ENCODE measurements around the gene ARHGEF6.

Gene ARHGEF6

DNA sequence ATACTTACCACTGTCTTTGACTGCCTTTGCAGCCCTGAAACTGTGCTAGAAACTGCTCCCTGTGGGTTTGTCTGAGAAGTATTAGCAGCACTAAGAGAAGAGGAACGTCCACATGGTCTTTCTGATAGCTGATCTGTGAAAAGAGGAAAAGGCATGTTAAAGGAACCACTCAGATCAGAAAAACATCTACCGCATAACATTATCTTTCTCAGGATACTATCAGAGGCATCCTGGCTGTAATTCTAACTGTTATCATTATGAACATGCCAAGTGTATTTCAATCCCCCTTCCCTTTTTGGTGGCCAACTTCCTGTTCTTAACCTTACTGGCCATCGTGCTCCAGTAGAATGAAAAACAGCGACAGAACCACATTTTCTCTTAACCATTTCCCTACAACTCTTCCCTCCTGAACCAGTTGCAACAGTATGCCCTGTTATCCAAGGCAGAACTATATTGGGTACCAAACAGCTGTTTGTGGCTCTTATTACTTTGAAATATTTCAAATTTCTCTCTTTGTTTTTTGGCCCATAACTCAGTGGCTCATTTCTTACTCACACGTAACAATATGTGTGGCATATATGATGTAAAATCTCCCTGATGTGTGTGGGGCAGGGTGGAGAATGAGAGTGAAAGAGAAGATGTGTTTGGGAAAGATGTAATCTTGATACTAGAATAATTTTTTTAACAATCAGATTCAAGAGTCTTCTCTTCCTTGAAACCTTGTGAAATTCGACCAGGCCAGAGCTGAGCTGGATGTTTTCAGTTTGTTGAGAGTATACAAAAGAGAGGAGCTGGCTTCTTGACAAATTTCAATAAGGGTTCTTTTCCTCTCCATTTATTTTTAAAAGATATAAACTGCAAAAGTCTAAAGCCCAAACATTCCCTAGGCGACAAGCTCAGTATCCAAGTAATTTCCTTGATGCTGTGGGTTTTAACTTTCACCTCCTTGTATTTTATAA is 35.2 kb downstream of the ARHGEF6 start:
- Mint-ChIP-seq H3K4me3 (peak overlapping the region; percentile 38), H3K27ac (peak overlapping the region; percentile 71), H3K4me1 (ENCODE audit: low read depth) (peaks cover 61% of the 10 kb centered on the region), H3K36me3 (ENCODE audit: low read depth) (peaks cover 44% of the 10 kb centered on the region), H3K9me3 (no peaks in the 10 kb centered on the region), H3K27me3 (ENCODE audit: low read depth) (no peaks in the 10 kb centered on the region)

DNA sequence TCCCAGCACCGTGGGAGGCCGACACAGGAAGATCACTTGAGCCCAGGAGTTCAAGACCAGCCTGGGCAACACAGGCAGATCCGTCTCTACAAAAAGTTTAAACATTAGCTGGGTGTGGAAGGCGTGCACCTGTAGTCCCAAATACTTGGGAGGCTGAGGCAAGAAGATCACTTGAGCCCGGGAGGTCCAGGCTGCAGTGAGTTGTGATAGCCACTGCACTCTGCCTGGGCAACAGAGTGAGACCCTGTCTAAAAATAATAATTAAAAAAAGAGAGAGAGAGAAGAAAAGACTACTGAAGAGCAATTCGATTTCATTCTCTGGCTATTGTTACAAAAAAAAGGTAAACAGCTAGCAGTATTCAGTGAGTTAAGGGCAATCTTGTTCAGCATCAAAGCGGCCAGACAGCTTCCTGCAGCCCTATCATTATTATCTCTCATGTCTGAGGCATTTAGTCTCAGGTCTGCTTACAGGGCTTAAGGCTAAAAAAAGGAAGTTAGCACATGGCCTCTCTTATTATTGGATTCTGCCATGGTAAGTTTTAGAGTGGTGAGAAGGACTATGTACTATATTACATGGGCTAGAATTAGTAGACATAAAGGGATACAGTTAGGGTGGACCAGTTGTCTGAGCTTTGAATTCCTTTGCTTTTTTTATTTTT is 37.9 kb downstream of the ARHGEF6 start:
- Mint-ChIP-seq H3K27me3 (ENCODE audit: low read depth) (no peaks in the 10 kb centered on the region), H3K27ac (peak overlapping the region; percentile 36), H3K4me3 (no peak overlapping the region), H3K36me3 (ENCODE audit: low read depth) (peaks cover 60% of the 10 kb centered on the region), H3K9me3 (no peaks in the 10 kb centered on the region), H3K4me1 (ENCODE audit: low read depth) (peaks cover 44% of the 10 kb centered on the region)

DNA sequence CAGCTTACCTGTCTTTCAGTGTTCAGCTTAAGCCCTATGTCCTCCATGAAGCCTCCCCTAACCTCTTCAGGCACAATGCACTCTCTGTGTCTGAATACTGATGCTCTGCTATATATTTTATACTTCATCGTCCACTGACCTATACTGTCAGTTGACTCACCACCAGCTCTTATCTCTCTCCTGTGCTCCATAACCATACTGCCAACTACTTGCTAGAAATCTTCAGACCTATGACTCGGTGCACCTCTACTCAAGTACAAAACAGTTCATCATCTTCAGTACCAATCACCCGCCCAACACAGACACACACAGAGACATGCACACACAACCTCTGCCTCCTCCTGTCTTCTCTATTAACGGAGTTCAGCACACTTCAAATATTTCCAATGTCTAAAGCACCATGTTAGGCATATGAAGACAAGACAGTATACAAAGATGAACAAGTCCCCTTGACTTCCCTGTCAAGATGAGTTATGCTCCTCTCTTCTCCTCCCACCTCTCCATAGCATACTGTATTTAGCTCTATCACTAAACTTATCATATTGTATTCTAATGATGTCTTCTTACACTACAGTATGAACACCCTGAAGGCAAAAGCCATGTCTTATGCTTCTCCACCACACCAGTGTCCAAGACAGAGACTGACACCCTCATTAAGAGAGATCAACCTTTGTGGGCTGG is 42.5 kb downstream of the ARHGEF6 start:
- peak overlapping the region; percentile 24 for H3K27ac Mint-ChIP-seq
- peaks cover 41% of the 10 kb centered on the region for H3K36me3 Mint-ChIP-seq (ENCODE audit: low read depth)
- no peak overlapping the region for H3K4me3 Mint-ChIP-seq
- H3K4me1 Mint-ChIP-seq (ENCODE audit: low read depth) = peaks cover 24% of the 10 kb centered on the region
- no peaks in the 10 kb centered on the region for H3K9me3 Mint-ChIP-seq
- H3K27me3 Mint-ChIP-seq (ENCODE audit: low read depth) = no peaks in the 10 kb centered on the region

DNA sequence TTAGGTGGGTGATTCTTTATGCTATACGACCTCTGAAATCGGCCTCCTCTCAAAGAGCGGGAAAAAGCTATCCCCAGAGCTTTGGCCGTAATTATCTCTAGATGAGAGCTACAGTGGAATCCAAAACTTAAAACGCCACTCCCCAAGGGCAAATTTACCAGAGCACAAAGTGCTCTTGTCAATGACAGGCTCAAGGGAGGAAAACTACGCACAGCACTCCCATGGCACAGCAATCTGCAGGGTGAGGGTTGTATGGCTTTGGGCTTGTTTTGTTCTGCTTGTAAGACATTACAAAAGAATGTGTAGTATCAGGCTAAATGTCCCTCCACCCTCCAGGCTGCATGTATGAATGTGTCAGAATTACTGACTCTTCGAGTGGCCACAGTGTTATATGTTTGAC is 44.0 kb downstream of the ARHGEF6 start:
- Mint-ChIP-seq H3K36me3 (ENCODE audit: low read depth) (peaks cover 39% of the 10 kb centered on the region), H3K9me3 (no peaks in the 10 kb centered on the region), H3K4me1 (ENCODE audit: low read depth) (peaks cover 23% of the 10 kb centered on the region), H3K4me3 (no peak overlapping the region), H3K27ac (no peak overlapping the region), H3K27me3 (ENCODE audit: low read depth) (no peaks in the 10 kb centered on the region)

DNA sequence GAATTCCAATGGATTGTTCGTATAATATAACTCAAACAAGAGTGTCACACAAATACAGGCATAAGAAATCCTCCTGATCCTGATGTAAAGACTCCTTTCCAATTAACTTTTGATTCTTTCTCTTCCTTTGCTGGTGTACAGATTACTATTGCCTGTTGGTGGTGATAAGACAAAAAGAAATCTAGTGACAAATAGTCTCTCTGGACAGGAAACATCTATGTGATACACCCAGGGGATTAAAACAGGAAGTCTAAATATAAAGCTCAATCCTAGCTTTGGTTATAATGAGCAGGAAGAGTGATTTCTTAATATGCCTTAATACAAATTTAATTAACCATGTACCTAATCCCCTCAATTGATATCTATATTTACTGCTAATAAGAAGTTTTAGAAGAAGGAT is 45.1 kb downstream of the ARHGEF6 start:
- Mint-ChIP-seq H3K27me3 (ENCODE audit: low read depth) (no peaks in the 10 kb centered on the region), H3K36me3 (ENCODE audit: low read depth) (peaks cover 46% of the 10 kb centered on the region), H3K27ac (no peak overlapping the region), H3K9me3 (no peaks in the 10 kb centered on the region), H3K4me3 (no peak overlapping the region), H3K4me1 (ENCODE audit: low read depth) (peaks cover 30% of the 10 kb centered on the region)

DNA sequence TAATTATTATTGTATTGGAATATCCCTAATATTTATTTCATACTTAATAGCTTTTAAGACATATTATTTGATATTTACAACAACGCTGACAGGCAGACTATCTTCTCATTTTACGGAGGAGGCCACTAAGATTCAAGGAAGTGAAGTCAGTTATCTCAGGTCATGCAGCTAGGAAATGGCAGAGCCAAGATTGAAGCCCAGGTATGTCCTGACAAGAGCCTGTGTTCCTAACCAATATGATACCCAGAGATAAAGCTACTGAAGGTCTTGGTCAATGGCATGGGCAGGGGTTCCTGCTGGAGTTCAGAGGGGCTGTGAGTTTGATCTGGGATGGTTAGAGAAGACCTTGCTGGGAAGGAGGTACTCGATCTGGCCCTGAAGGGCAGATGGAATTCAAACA is 47.1 kb downstream of the ARHGEF6 start:
- H3K9me3 Mint-ChIP-seq = no peaks in the 10 kb centered on the region
- peaks cover 35% of the 10 kb centered on the region for H3K36me3 Mint-ChIP-seq (ENCODE audit: low read depth)
- no peak overlapping the region for H3K27ac Mint-ChIP-seq
- H3K4me3 Mint-ChIP-seq = no peak overlapping the region
- H3K27me3 Mint-ChIP-seq (ENCODE audit: low read depth) = no peaks in the 10 kb centered on the region
- peaks cover 33% of the 10 kb centered on the region for H3K4me1 Mint-ChIP-seq (ENCODE audit: low read depth)

DNA sequence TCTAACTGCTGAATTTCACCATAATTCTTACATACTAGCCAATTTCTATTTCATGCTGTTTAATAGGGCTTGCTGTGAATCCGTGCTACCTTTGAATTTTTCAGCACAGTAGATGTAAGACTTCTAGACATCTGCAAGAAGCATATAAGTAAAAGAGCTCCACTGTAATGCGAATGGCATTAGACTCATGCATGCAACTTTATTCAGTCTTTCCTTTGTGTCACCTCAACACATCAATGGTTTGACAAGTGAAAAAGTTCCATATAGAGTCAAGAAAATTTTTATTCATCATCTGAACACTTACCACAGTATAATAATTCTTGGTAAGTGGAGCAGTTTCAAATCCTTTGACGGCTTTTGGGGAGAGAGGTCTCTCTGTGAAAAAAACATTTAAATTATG is 48.9 kb downstream of the ARHGEF6 start:
- H3K4me1 Mint-ChIP-seq (ENCODE audit: low read depth) = peaks cover 42% of the 10 kb centered on the region

DNA sequence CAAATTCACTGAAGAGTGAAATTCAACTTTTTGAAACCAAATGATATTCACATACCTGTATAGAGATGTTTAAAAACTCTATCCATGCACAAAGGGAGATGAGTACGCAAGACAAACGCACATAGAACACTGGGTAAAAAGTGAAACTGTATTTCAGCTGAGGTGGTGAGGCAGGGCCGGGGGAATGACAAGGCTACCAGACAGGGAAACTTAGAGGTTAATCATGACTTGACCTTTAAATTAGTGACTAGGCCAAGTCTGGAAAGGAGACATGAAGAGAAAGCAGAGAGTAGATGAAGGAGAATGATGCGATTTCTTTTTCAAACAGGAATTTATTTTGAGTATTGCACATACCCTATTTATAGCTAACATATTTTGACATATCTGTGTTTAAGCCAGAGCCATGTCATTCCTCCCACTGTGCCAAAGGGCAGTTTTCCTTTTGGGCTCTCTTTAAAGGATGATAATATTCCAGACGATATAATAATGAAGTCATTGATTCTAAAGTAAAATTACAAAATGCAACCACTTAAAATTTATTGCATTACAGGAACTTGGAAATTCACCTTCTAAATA is 49.4 kb downstream of the ARHGEF6 start:
- Mint-ChIP-seq H3K27ac (peak overlapping the region; percentile 70), H3K36me3 (ENCODE audit: low read depth) (peaks cover 25% of the 10 kb centered on the region), H3K9me3 (no peaks in the 10 kb centered on the region), H3K27me3 (ENCODE audit: low read depth) (no peaks in the 10 kb centered on the region), H3K4me3 (peak overlapping the region; percentile 55), H3K4me1 (ENCODE audit: low read depth) (peaks cover 43% of the 10 kb centered on the region)

More for the DNA sequence above, 48.9 kb downstream of the ARHGEF6 start:
- H3K4me3 Mint-ChIP-seq = no peak overlapping the region
- no peak overlapping the region for H3K27ac Mint-ChIP-seq
- H3K36me3 Mint-ChIP-seq (ENCODE audit: low read depth) = peaks cover 30% of the 10 kb centered on the region
- H3K9me3 Mint-ChIP-seq = no peaks in the 10 kb centered on the region
- no peaks in the 10 kb centered on the region for H3K27me3 Mint-ChIP-seq (ENCODE audit: low read depth)

DNA sequence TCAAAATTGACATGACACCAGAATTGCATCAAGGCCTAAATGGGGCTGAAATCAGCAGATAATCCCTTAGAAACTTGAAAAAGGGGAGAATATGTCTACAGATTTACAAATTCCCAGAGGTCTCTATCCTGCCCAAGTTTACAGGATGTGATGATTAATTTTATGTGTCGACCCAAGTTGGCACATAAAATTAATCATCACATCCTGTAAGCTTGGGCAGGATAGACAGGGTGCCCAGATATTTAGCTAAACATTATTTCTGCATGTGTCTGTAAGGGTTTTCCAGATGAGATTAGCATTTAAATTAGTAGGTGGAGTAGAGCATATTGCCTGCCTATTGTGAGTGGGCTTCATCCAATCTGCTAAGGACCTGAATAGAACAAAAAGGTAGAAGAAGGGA is 52.3 kb downstream of the ARHGEF6 start:
- H3K4me1 Mint-ChIP-seq (ENCODE audit: low read depth) = peaks cover 37% of the 10 kb centered on the region

DNA sequence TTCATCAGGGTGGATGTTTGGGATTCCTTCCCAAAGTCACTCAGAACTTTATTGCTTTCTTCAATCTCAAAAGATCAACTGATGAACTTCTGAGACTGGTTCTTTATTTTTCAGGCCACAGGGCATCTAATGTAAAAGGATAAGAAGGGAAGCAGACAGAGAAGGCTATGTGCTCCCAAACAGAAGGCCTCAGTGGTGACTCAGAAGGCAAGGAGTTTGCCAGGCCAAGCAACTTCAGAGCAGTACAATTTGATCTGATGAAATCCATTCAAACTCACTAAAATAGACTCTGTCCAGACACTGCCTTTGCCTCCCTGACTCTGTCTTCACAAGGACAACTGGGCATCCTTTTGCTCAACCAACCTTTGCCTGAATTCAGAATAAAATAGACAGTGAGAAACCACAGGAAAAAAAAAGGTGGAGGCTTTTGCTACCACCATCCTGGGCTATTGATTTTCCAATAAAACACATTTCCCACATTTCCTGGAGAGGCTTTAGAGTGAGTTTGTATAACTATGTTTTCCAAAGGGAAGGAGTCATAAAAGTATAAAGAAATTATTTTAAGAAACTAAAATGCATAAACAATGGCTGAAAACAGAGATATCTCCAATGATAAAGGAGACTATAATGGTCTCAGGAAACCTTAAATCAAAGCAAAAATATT is 55.2 kb downstream of the ARHGEF6 start:
- Mint-ChIP-seq H3K9me3 (peaks cover 13% of the 10 kb centered on the region), H3K27ac (no peak overlapping the region), H3K27me3 (ENCODE audit: low read depth) (no peaks in the 10 kb centered on the region), H3K4me3 (no peak overlapping the region), H3K36me3 (ENCODE audit: low read depth) (peaks cover 34% of the 10 kb centered on the region), H3K4me1 (ENCODE audit: low read depth) (peaks cover 27% of the 10 kb centered on the region)

More for the DNA sequence above, 52.3 kb downstream of the ARHGEF6 start:
- H3K36me3 Mint-ChIP-seq (ENCODE audit: low read depth) = peaks cover 20% of the 10 kb centered on the region
- no peaks in the 10 kb centered on the region for H3K9me3 Mint-ChIP-seq
- no peaks in the 10 kb centered on the region for H3K27me3 Mint-ChIP-seq (ENCODE audit: low read depth)
- H3K27ac Mint-ChIP-seq = peak overlapping the region; percentile 36
- no peak overlapping the region for H3K4me3 Mint-ChIP-seq

DNA sequence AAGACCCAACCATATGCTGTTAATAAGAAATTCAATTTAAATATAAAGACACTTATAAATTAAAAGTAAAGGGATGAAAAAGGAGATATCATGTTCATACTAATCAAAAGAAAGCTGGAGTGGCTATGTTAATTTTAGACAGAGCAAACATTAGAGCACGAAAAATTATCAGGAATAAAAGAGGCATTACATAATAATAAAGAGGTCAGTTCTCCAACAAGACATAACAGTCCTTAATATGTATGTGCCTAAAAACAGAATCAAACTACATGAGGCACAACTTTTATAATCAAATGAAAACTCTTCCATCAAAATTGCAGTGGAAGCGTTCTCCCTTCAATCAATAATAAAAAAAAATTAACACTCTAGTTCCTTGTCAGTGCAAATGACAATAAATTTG is 62.6 kb downstream of the ARHGEF6 start:
- peaks cover 28% of the 10 kb centered on the region for H3K36me3 Mint-ChIP-seq (ENCODE audit: low read depth)
- H3K27ac Mint-ChIP-seq = no peak overlapping the region
- peaks cover 38% of the 10 kb centered on the region for H3K4me1 Mint-ChIP-seq (ENCODE audit: low read depth)
- no peak overlapping the region for H3K4me3 Mint-ChIP-seq
- peaks cover 13% of the 10 kb centered on the region for H3K9me3 Mint-ChIP-seq
- no peaks in the 10 kb centered on the region for H3K27me3 Mint-ChIP-seq (ENCODE audit: low read depth)

DNA sequence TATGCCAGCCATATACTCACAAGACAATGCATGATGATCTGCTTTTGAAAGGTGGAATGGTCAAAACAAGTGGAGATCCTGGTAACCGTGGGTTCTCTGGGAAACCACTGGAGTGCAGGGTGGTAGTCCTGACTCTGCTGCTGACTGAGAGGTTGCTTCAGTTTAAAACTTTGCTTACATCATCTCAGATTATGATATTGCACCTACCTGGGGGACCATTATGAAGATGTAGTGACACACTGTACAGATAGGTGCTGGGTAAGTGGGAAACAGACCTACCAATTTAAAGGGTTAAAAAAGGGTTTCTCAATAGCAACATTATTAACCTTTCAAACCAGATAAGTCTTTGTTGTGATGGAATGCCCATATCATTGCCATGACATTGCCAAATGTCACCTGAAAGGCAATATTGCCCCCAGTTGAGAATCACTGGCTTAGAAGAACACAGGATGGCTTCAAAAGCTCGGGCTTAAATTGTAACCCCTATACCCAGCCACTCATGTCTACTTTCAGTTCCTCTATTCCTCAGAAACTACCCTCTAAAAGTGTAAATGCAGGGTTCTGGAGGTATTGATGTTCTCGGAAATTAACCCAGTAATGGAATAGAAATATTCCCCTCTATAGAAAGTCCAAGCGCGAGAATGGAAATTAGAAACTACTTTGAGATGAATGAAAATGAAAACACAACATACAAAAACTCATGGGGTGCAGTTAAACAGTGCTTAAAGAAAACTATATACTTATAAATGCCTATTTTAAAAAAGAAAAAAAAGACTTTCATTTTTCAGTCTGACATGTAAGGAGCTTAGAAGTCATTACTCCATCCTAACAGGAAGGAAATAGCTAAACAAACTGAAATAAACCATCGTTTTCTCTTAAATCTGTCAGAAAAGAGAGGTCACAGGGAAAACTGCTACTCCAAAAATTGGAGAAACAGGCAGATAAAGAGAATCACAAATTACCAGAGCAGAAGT is 65.8 kb downstream of the ARHGEF6 start:
- Mint-ChIP-seq H3K36me3 (ENCODE audit: low read depth) (peaks cover 11% of the 10 kb centered on the region), H3K27ac (peak overlapping the region; percentile 93), H3K27me3 (ENCODE audit: low read depth) (no peaks in the 10 kb centered on the region), H3K4me3 (peak overlapping the region; percentile 68), H3K9me3 (no peaks in the 10 kb centered on the region), H3K4me1 (ENCODE audit: low read depth) (peaks cover 48% of the 10 kb centered on the region)

DNA sequence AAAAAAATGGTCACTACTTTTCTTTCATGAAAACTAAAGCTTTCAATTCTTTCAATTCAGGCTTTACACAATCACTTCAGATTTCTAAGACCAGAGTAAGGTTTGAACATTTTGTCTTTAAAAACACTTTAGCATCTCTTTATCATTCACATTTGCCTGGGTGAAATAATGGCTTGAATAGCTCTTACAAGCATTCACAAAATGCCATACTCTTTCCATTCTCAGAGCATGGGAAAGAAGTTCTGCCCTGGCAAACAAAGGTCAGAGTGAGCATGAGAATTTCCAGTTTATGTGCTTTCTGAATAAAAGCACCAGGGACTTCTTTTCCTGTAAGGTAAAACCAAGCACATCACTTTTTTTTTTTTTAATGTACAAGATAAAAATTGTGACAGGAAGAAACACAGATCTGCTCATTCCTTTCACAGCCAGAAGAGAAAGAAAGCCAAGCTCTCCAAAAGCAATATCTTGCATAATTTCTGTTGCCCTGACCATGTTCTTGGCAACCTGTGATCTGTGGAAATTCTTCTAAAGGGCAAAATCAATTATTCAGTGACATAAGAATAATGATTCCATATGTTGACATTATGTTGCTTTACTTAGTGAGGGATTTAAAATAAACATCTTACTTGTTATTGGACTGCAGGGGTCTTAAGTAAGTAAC is 68.0 kb downstream of the ARHGEF6 start:
- Mint-ChIP-seq H3K4me3 (peak overlapping the region; percentile 10), H3K4me1 (ENCODE audit: low read depth) (peaks cover 46% of the 10 kb centered on the region), H3K27me3 (ENCODE audit: low read depth) (no peaks in the 10 kb centered on the region), H3K27ac (peak overlapping the region; percentile 52), H3K36me3 (ENCODE audit: low read depth) (peaks cover 12% of the 10 kb centered on the region), H3K9me3 (no peaks in the 10 kb centered on the region)
